Fibroblast of mammary gland (primary cell): Measurements from ENCODE around the gene TRIM26.

Experiments used
- DNase-seq: peaks from one replicate; pipeline ENCODE4 v3.0.0-alpha.2; 2010; ENCODE audit warnings: low read depth
- H3K4me3 ChIP-seq: 2 replicates; pipeline ENCODE4 v1.5.1; 2011; ENCODE audit warnings: low read depth, mild to moderate bottlenecking, low read length, moderate library complexity; ENCODE audit not compliant: control insufficient read depth
- CTCF ChIP-seq: conservative IDR thresholded peaks from 2 replicates; pipeline ENCODE4 v1.5.1; 2011; ENCODE audit warnings: low read depth, low read length, inconsistent platforms; ENCODE audit not compliant: control insufficient read depth, insufficient read depth

TRIM26 gene

GRCh38 chr6:30219244-30219643 lies 6.0 kb upstream of the TRIM26 start:
- H3K4me3 ChIP-seq = no peak overlapping the region
- peak; percentile 94 for TF ChIP-seq CTCF
- DNase-seq = peak; percentile 54

DNA sequence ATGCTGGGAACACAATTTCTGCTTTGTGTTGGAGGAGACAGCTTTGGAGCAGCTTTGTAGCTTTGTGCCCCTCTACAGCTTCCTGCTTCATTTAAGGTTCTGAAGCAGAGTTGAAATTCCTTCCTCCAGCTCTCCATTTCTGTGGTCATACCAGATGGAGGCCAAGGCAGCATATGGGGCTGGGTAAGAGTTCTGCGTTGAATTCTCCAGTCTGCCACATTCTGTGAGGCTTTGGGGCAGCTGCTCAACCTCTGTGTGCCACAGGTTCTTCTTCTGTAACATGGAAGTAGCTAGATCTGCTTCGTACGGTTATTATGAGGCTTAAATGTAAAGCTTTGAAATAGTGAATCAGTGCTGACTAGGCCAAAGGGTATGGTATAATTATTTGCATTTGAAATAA lies 2.9 kb upstream of the TRIM26 start:
- no peak for DNase-seq
- H3K4me3 ChIP-seq = no peak overlapping the region
- no peak for TF ChIP-seq CTCF

- no peak for TF ChIP-seq CTCF
- peak overlapping the region; percentile 94 for H3K4me3 ChIP-seq
- no peak for DNase-seq
Observed at GRCh38 chr6:30214657-30214982, 1.4 kb upstream of the TRIM26 start.

DNA sequence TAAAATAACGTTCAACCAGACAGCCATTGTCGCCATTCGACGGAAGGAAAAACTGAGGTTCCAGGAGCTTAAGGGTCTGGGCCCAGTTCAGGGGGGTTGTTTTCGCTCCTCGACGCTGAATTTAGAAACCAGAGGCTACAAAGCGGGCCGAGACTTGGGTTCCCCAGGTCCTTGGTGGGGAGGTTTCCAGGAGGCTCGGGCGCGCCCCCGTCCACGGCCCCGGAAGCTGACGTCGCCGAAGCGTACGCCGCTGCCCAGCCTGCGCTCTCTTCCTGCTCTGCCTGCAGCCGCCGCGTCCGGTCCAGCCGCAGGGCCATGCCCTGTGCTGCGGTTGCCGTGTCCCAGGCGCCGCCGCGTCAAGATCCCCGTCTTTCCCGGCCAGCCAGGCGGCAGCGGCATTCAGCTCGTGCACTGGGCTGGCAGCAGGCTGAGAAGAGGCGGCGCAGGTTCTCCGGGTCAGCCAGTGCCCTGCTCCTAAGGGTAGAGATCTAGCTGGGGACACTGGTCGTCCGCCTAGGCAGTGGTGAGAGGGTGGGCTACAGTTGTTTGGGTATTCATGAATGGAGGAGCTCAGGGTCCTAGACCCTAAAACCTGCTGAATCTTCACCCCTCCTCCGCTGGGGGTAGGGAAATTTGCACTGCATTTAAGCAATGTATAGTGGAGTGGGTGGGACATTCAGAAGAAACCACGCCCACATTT lies 901 bp upstream of the TRIM26 start:
- peak; percentile 64 for DNase-seq
- H3K4me3 ChIP-seq = peak overlapping the region; percentile 94
- TF ChIP-seq CTCF = no peak

DNA sequence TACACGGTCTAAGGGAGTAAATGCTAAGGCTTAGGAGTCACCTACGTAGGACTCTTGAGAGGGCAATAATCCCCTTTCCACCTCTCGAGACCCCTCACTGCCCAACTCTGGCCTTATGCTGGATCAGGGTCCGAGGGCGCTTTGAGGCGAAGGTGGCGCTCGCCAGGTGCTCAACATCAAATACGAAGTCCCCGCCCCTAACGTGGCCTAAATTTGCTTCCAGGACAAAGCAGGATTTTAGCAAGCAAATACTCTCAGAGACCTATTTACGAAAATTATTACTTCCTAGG lies 406 bp upstream of the TRIM26 start:
- no peak for DNase-seq
- no peak for TF ChIP-seq CTCF
- peak overlapping the region; percentile 94 for H3K4me3 ChIP-seq

DNA sequence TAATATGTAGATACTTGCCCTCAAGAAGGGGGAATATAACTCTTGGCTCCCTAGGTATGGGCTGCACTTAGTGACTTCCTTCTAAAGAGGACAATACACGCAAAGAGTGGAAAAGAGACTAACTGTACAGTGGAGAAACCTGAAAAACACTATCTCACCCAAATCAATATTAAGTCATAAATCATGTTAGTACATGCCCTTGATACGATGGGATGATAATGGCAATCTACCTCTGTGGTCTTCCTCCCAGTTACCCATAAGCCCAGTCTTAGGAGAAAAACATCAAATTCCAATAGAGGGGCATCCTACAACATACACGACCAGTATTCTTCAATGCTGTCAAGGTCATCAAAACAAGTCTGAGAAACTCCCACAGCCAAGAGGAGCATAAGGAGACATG lies 1.3 kb downstream of the TRIM26 start:
- TF ChIP-seq CTCF = peak; percentile 16
- peak overlapping the region; percentile 94 for H3K4me3 ChIP-seq
- DNase-seq = peak; percentile 29

GRCh38 chr6:30211306-30211705 lies 1.9 kb downstream of the TRIM26 start:
- H3K4me3 ChIP-seq = no peak overlapping the region
- no peak for DNase-seq
- TF ChIP-seq CTCF = no peak
